SU-DHL-6 (cell line): ENCODE measurements around the gene KSR1.

ENCODE experiments used
- EZH2phosphoT487 ChIP-seq: fragments of 200-600 bp; sonication (generic), shearing (Covaris generic); conservative IDR thresholded peaks from 2 replicates; pipeline ENCODE4 v1.6.1; 2018; ENCODE audit warnings: mild to moderate bottlenecking, antibody characterized with exemption, low read length, moderate library complexity, mixed read lengths
- TF ChIP-seq, protein P1 (sequence below): fragments of 200-600 bp; sonication (generic); IDR thresholded peaks from one replicate; pipeline ENCODE4 v1.5.1; 2017; ENCODE audit warnings: antibody characterized with exemption, mild to moderate bottlenecking, low read length, moderate library complexity; ENCODE audit not compliant: insufficient read depth, poor library complexity, severe bottlenecking

DNA sequence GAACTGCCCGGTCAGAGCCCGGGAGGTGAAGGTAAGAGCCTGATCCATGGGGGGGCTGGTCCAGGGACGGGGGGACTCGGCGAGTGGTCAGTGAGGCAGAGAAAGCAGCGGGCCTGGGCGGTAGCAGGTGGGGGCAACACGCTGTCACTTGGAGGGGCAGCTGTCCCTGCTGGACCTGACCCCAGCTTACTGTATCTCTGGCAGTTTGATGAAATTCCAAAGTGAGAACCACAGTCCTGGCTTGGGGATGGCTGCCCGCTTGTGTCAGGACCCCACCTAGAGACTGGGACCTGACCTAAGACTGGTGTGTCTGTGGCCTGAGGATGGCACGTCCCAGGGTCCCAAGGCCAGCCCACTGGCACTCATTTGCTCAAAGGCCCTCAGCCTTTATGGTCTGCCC lies 35.1 kb upstream of the KSR1 start:
- TF ChIP-seq, protein P1, sequence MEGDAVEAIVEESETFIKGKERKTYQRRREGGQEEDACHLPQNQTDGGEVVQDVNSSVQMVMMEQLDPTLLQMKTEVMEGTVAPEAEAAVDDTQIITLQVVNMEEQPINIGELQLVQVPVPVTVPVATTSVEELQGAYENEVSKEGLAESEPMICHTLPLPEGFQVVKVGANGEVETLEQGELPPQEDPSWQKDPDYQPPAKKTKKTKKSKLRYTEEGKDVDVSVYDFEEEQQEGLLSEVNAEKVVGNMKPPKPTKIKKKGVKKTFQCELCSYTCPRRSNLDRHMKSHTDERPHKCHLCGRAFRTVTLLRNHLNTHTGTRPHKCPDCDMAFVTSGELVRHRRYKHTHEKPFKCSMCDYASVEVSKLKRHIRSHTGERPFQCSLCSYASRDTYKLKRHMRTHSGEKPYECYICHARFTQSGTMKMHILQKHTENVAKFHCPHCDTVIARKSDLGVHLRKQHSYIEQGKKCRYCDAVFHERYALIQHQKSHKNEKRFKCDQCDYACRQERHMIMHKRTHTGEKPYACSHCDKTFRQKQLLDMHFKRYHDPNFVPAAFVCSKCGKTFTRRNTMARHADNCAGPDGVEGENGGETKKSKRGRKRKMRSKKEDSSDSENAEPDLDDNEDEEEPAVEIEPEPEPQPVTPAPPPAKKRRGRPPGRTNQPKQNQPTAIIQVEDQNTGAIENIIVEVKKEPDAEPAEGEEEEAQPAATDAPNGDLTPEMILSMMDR: no peak
- no peak for TF ChIP-seq EZH2phosphoT487
